Stimulated activated CD4-positive, alpha-beta T cell treated with anti-CD3 and anti-CD28 coated beads, TNF-alpha, amount 100 ng/mL, for 4 hours (primary cell): Measurements from ENCODE around the gene PTCRA.

Experiments used
- DNase-seq, 3 experiments: peaks; one replicate each; pipeline ENCODE4 v3.0.0-alpha.2; 2020; ENCODE audit warnings: low read depth in 3 of 3

The PTCRA gene

GRCh38 chr6:42971746-42972327 lies 56.0 kb downstream of the PTCRA start:
- DNase-seq = no peak

- no peak for DNase-seq
Measured at GRCh38 chr6:42973926-42974325, 58.1 kb downstream of the PTCRA start.

- DNase-seq = no peak
Measured at GRCh38 chr6:42974919-42975505, 59.2 kb downstream of the PTCRA start.
